GM21360 (cell line): ENCODE measurements around the gene KTN1.

Source experiments
- ATAC-seq: cut with Tn5 transposase; IDR thresholded peaks from one replicate; pipeline ENCODE4 v1.9.1; 2021; ENCODE audit warnings: mild to moderate bottlenecking, moderate library complexity; ENCODE audit not compliant: unreplicated experiment

KTN1 gene

DNA sequence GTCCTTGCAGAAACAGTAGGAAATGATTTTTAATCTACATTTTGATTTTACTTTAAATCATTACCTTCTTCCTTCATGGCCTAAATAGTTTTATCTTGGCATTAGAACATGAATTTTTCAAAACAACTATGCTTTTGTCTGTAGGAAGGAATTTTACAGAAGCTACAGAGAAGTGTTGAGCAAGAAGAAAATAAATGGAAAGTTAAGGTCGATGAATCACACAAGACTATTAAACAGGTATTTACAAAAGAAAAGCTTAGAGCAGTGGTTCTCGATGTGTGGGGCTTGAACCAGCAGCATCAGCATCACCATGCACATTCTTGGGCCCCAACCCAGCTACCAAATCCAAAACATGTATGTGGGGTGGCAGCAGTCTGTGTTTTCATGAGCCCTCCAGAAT is 91.6 kb downstream of the KTN1 start:
- no peak for ATAC-seq

- ATAC-seq: no peak
Measured at GRCh38 chr14:55673048-55673447, 93.0 kb downstream of the KTN1 start.

DNA sequence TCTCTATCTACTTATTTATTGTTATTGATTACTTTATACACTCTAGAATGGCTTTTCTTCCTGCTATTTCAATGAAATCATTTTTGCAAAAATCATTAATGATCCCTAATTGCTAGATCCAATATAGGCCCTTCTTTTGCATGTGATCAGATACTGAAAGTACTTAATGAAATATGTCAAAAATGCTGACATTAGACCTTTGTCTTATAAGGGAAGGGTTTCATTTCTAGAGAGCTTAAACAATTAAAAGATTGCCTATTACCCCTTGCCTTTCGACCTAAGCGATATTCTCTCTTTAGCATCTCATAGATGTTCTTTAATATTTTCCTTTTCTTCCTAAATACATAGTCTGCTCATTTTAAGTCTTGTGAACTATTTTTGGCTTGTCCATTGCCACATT is 101.1 kb downstream of the KTN1 start:
- no peak for ATAC-seq

GRCh38 chr14:55684956-55685584 is 105.1 kb downstream of the KTN1 start:
- no peak for ATAC-seq

DNA sequence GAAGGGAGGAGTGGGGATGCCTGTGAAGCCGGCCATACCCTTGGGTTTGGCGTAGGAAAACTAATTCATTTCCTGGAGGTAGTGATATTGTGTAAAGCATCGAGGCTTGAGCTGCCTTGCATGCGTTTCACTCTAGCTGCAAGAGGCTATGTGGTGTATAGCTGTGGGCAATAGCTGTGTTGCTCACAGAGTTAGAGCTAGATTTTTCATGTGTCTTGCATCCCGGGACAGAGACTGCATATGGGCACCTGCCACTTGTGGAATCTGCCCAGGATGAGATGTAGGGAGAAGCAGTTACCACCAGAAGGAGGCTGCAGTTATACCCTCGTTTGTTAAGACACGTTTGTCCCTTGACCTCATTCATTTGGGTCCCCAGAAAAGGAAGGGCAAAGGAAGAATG is 106.7 kb downstream of the KTN1 start:
- no peak for ATAC-seq

- no peak for ATAC-seq
Measured at GRCh38 chr14:55688566-55688965, 108.6 kb downstream of the KTN1 start.

GRCh38 chr14:55689981-55690871 is 110.2 kb downstream of the KTN1 start:
- ATAC-seq: no peak

- ATAC-seq: no peak
Measured at GRCh38 chr14:55691659-55692058, 111.7 kb downstream of the KTN1 start.

GRCh38 chr14:55693904-55694303 is 113.9 kb downstream of the KTN1 start:
- ATAC-seq: no peak

- ATAC-seq: no peak
Measured at GRCh38 chr14:55697414-55697861, 117.4 kb downstream of the KTN1 start.

- ATAC-seq: no peak
Measured at GRCh38 chr14:55698051-55698450, 118.0 kb downstream of the KTN1 start.

DNA sequence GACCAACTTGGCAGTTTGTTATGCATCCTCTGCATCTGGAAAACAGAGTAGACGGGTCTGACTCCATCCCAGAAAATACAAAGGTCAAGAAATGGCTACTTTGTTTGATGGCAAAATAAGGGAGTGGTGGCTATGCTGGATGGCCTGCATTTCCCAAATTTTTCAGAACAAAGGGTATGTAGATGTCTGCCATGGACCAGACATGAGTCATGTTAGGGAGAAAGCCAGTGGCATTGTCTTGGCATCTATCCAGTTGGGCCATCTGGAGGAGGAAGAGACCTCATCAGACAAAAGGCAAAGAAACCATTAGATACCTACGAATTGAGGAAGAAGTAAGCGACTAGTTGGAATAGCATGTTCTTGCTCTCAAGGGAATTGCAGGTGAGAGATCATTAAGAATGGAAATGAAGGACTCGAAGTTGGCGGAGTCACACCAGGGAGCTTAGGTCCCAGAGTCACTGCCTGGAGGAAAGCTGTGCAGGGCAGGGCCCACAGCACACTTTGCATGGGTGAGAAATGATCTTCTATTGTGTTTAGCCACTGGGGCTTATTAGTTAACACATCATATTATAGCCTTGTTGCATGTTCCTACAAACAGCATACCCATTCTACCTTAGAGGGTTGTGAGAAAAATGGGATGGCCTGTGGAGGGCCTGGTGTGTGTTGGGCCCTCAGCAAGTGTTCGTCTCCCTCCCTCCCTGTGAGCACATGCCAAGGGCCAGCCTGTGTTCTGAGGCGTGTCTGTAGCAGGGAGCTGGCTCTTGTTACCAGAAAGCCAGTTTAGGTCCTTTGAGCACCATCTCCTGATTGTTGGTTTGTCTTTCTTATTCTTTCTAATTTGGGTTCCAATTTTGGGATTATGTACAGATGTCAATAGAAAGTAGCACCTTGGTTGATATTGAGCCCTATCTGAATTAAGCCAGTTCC is 119.4 kb downstream of the KTN1 start:
- ATAC-seq: no peak

DNA sequence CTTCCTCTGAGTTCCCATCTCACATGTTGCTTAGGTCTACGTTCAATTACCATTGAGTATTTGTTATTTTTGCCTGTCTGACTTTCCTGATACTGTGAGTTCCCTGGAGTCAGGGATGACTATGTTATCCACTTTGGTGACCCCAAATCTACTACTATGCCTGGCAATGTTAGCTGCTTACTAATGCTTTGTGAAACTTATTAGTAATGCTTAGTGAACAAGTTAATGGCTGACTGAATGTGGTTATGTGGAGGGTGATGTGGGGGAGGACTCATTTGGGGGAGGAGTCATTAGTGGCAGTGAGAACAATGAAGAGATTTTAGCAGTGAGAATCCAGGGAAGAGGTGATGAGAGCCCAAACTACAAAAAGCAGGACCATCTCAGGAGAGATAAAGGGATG is 121.6 kb downstream of the KTN1 start:
- peak; percentile 86 for ATAC-seq

DNA sequence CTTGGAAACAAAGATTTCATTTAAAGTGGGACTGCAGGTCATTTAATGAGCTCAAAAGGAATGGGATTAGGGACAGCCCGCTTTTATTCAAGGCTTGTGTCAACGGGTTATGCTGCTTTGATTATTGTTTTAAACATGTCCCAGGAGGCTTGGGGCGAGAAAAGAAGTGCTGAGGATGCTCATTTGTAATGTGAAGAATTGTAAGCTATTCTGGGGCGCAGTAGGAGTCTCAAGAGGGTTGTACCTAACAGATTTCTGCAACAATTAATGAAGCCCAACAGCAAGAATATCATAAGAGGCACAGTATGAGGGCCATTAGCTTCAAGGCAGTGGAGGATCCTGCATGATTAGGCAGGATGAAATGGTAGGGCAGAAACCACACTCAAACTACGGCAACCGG is 122.5 kb downstream of the KTN1 start:
- no peak for ATAC-seq

DNA sequence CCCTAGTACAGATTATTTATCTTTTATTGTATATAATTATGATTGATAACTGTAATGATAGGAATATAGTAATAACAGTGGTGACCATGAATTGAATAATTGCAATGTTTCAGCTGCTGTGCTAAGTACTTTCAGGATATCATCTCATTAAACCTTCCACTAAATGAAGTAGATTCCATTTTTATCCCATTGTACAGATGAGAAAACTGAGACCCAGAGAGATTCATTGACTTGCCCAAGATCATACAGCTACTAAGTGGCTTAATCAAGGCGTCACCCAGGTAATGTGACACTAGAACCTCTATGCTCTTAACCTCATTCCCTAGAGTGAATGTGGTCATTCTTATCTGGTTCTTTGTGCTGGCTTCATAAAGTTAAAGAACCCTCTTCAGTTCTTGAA is 124.6 kb downstream of the KTN1 start:
- no peak for ATAC-seq

GRCh38 chr14:55705651-55706364 is 125.8 kb downstream of the KTN1 start:
- no peak for ATAC-seq

DNA sequence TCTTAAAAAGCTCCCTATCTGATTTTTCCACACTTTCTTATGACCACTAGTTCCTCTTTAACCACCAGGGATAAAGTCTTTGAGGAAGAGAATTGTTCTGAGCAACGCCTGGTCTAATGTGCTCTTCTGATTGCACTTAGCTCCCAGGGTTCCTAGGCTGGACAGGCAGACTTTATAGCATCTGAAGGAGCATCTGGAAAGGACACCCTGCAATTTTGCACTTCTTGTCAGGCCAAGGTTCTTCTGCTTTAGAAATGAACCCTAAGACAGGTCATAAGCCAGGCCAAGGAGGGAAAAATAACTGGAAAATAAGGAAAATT is 126.3 kb downstream of the KTN1 start:
- no peak for ATAC-seq

DNA sequence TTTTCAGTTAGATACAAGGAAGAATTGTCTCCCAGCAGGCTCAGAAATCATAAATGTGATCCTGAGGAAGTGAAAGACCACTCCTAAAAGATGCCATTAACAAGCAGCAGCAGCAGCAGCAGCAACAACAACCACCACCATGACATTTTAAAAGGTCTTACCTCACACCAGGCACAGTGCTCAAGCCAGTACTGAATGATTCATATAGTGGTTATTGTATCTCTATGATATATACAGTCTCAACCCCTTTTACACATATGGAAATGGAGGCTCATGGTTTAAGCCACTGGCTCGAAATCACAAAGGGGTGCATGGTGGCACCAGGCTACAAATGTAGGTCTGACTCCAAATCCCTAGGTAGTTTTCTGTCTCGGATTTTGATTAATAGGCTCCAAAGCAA is 126.9 kb downstream of the KTN1 start:
- ATAC-seq: no peak

- ATAC-seq: no peak
Measured at GRCh38 chr14:55707365-55707804, 127.4 kb downstream of the KTN1 start.

DNA sequence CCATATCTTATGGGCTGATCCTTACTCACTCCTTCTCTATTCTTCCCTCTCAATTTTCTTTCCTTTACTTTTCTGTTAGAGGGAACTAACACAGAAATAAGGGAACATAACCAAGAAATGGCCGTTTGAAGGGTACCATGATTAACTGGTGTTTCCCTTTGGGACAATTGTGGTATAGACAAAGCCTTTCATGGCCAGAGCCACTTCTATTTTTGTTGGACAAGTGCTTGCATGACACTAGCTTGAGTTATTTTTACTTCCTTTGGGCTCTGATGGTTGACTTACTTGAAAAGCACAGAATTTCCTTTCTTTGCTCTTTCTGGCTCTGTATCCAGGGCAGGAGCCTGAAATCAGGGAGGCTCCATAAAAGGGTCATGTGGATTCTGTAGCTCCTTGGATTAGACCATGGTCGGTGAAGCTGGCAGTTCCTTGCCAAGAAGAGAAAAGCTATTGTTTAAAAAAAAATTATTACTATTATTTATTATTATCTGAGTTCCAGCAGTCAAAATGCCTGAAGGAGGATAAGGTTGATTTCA is 130.6 kb downstream of the KTN1 start:
- ATAC-seq: no peak
